ENCODE data around the gene CARS1. TPM values are rescaled to one million over a fixed set of nuclear protein-coding genes. Genes with fewer than 3 reads are reported as not detected.

Gene CARS1
- total RNA-seq, 1 donor from 2014 or later: 134 TPM

DNA sequence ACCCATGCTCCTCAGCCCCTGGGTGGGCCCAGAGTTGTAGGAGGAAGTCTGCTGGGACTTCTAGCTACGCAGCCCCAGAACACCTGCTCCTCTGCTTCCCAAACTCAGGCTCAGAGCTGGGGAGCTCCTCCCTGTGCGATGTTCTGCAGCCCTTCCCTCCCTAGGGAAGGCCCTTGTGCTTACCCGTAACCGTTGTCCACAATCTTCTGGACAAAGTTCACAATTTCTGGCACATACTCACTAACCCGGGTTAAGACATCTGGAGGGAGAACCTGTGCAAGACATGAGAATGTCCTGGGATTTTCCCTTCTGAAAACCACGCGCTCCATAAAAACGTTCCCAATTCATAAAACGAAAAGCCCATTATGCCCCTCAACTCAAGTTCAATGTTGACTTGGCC is 28.4 kb downstream of the CARS1 start:
- Mint-ChIP-seq H3K4me1 (ENCODE audit: unreplicated experiment) (peaks cover 2% of the 10 kb centered on the region), H3K27ac (ENCODE audit: unreplicated experiment) (no peak overlapping the region), H3K27me3 (ENCODE audit: unreplicated experiment) (no peaks in the 10 kb centered on the region), H3K36me3 (ENCODE audit: unreplicated experiment) (peaks cover 52% of the 10 kb centered on the region), H3K9me3 (ENCODE audit: unreplicated experiment) (no peaks in the 10 kb centered on the region), H3K4me3 (ENCODE audit: unreplicated experiment) (no peak overlapping the region)
- no peak for DNase-seq (ENCODE audit: extremely low spot score, unreplicated experiment)
- TF ChIP-seq, protein P1, sequence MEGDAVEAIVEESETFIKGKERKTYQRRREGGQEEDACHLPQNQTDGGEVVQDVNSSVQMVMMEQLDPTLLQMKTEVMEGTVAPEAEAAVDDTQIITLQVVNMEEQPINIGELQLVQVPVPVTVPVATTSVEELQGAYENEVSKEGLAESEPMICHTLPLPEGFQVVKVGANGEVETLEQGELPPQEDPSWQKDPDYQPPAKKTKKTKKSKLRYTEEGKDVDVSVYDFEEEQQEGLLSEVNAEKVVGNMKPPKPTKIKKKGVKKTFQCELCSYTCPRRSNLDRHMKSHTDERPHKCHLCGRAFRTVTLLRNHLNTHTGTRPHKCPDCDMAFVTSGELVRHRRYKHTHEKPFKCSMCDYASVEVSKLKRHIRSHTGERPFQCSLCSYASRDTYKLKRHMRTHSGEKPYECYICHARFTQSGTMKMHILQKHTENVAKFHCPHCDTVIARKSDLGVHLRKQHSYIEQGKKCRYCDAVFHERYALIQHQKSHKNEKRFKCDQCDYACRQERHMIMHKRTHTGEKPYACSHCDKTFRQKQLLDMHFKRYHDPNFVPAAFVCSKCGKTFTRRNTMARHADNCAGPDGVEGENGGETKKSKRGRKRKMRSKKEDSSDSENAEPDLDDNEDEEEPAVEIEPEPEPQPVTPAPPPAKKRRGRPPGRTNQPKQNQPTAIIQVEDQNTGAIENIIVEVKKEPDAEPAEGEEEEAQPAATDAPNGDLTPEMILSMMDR (IDR thresholded peaks at IDR 0.05): no peak

DNA sequence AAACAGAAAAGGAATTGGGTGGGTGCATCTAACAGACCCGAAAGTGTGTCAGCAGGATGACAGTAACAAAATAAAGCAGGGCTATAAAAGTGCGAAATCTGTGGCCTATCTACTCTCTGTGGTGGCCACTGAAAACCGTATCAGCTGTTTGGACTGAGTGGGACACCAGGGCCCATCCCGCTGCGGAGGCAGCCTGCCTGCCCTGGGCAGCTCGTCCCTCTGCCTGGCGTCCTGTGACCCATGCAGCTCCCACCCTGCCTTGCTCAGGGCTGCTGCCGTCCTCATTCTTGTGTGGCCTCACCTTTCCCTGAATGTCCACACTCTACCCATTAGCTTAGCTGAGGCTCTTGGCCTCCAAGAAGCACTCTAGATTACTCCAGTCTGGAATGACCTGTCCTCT is 30.4 kb downstream of the CARS1 start:
- H3K36me3 Mint-ChIP-seq (ENCODE audit: unreplicated experiment): peaks cover 47% of the 10 kb centered on the region
- TF ChIP-seq, protein P1 (IDR thresholded peaks at IDR 0.05): no peak
- no peaks in the 10 kb centered on the region for H3K27me3 Mint-ChIP-seq (ENCODE audit: unreplicated experiment)
- H3K4me1 Mint-ChIP-seq (ENCODE audit: unreplicated experiment): peaks cover 22% of the 10 kb centered on the region
- H3K27ac Mint-ChIP-seq (ENCODE audit: unreplicated experiment): no peak overlapping the region
- DNase-seq (ENCODE audit: extremely low spot score, unreplicated experiment): no peak
- no peak overlapping the region for H3K4me3 Mint-ChIP-seq (ENCODE audit: unreplicated experiment)
- H3K9me3 Mint-ChIP-seq (ENCODE audit: unreplicated experiment): no peaks in the 10 kb centered on the region

DNA sequence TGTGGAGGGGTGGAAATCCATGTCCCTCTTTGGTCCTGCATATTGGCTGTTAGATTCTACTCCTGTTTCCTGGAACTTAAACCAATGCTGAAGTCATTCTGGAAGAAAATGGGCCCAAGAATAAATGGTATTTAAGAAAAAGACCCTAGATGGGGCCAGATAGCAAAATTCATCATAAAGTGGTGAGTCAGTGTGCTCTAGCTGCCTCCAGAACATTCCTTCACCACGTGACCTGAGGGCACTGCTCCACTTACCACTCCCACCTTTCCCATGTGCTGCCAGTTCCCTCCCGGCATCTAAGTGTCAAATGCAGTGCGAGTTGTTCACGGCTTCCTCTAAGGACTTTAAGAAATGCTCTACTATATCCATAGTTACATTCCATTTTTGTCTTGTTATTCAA is 34.2 kb downstream of the CARS1 start:
- Mint-ChIP-seq H3K4me3 (ENCODE audit: unreplicated experiment) (no peak overlapping the region), H3K27ac (ENCODE audit: unreplicated experiment) (peak overlapping the region; percentile 84)
- TF ChIP-seq, protein P1 (IDR thresholded peaks at IDR 0.05): no peak

DNA sequence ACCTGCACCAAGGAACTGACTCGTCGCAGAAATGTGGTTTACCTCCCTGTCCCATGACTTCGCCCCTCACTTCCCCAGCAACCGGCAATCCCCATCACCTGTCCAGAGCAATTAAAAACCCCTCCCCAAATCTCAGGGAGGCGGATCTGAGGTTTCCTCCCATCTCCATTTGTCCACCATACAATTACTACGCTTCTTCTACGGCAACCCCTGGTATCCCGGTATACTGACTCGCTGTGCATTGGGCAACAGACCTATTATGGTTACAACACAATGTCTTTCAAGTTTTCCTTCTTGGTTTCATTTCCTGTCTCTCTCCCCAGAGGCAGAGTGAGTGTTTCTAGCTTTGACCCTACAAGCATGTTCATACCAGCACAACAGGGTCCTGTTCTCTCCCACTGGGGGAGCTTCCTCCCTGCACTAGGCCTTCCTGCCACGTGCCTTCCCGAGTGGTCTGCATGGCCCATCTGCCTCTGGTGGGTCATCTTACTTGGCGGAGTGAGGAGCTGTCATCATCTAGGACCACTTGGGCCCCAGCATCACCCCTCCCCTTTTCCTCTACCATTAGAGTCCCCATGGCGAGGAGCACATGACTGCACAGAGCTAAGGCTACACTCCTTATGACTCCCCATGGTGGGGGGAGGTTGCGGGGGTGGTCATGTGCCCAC is 34.8 kb downstream of the CARS1 start:
- peaks cover 30% of the 10 kb centered on the region for H3K4me1 Mint-ChIP-seq (ENCODE audit: unreplicated experiment)
- H3K4me3 Mint-ChIP-seq (ENCODE audit: unreplicated experiment): peak overlapping the region; percentile 11
- H3K27ac Mint-ChIP-seq (ENCODE audit: unreplicated experiment): peak overlapping the region; percentile 84
- H3K27me3 Mint-ChIP-seq (ENCODE audit: unreplicated experiment): no peaks in the 10 kb centered on the region
- DNase-seq (ENCODE audit: extremely low spot score, unreplicated experiment): no peak
- peaks cover 42% of the 10 kb centered on the region for H3K36me3 Mint-ChIP-seq (ENCODE audit: unreplicated experiment)
- TF ChIP-seq, protein P1 (IDR thresholded peaks at IDR 0.05): no peak
- H3K9me3 Mint-ChIP-seq (ENCODE audit: unreplicated experiment): no peaks in the 10 kb centered on the region

More for the DNA sequence above, 34.2 kb downstream of the CARS1 start:
- peaks cover 30% of the 10 kb centered on the region for H3K4me1 Mint-ChIP-seq (ENCODE audit: unreplicated experiment)
- H3K27me3 Mint-ChIP-seq (ENCODE audit: unreplicated experiment): no peaks in the 10 kb centered on the region
- DNase-seq (ENCODE audit: extremely low spot score, unreplicated experiment): no peak
- no peaks in the 10 kb centered on the region for H3K9me3 Mint-ChIP-seq (ENCODE audit: unreplicated experiment)
- peaks cover 38% of the 10 kb centered on the region for H3K36me3 Mint-ChIP-seq (ENCODE audit: unreplicated experiment)

DNA sequence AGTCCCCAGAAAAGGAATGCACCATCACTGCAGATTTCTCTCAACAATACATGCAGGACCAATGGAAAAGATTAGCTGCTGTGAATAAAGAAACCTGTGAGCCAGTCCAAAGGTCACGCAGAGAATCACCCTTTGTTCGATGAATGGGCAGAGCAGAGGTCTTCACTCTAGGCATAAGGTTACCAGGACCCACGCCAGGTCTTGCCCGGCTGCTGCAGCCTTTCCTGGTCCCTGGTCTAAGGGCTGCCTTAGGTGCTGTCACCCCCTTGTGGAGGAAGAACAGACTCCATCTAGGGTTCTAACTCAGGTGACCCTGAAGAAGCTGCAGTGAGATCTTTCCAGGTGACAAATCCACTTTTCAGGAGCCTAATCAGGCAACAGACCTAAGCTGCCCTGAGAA is 36.1 kb downstream of the CARS1 start:
- DNase-seq (ENCODE audit: extremely low spot score, unreplicated experiment): no peak
- Mint-ChIP-seq H3K36me3 (ENCODE audit: unreplicated experiment) (peaks cover 41% of the 10 kb centered on the region), H3K27me3 (ENCODE audit: unreplicated experiment) (no peaks in the 10 kb centered on the region), H3K27ac (ENCODE audit: unreplicated experiment) (no peak overlapping the region), H3K4me3 (ENCODE audit: unreplicated experiment) (no peak overlapping the region), H3K4me1 (ENCODE audit: unreplicated experiment) (peaks cover 30% of the 10 kb centered on the region), H3K9me3 (ENCODE audit: unreplicated experiment) (no peaks in the 10 kb centered on the region)
- TF ChIP-seq, protein P1 (IDR thresholded peaks at IDR 0.05): peak; percentile 59

Data from osteocyte (in vitro differentiated cells).